Left lobe of liver (tissue), 2 donors: Measurements from ENCODE around the gene SAXO1. TPM values are rescaled to one million over a fixed set of nuclear protein-coding genes. Genes with fewer than 3 reads are reported as not detected.
"Not testable (repeated sequence)": the region's sequence is repeated elsewhere in the genome, so short reads cannot be mapped to it uniquely, and the experiment has no call there.

Experiments used
- ATAC-seq: fragments of 200-7000 bp; cut with Tn5 transposase; one replicate; pipeline ENCODE4 v1.9.1; 2020; ENCODE audit warnings: mild to moderate bottlenecking, moderate library complexity
- DNase-seq: peaks from one replicate; pipeline ENCODE4 v3.0.0-alpha.2; 2020; ENCODE audit warnings: low spot score
- total RNA-seq: library from RNA; stranded (reverse); gene quantifications from one replicate; pipeline ENCODE4 v1.2.1, GENCODE V29; 2021
- donor health status: DM: no; HTN: no; CAD: no; lungs with moderate emphysema.
- donor health status: DM: no; HTN: yes; CAD: no.

Gene SAXO1
- total RNA-seq, 1 donor from 2014 or later, result not detected

GRCh38 chr9:18971404-18971803, 61.6 kb downstream of the SAXO1 start:
- DNase-seq (no peak), ATAC-seq (no peak)

- DNase-seq, result no peak
- ATAC-seq, result no peak
These were observed 62.6 kb downstream of the SAXO1 start for GRCh38 chr9:18970393-18970792.

- ATAC-seq (no peak), DNase-seq (no peak)
These were observed 63.9 kb downstream of the SAXO1 start for GRCh38 chr9:18969128-18969527.

GRCh38 chr9:18955626-18956025, 77.4 kb downstream of the SAXO1 start:
- ATAC-seq (no peak), DNase-seq (no peak)

- ATAC-seq (no peak), DNase-seq (no peak)
These were observed 81.1 kb downstream of the SAXO1 start for GRCh38 chr9:18951936-18952335.

- ATAC-seq, result no peak
- no peak for DNase-seq
These were observed 85.1 kb downstream of the SAXO1 start for GRCh38 chr9:18947892-18948339.

GRCh38 chr9:18942801-18943200, 90.2 kb downstream of the SAXO1 start:
- ATAC-seq (no peak), DNase-seq (no peak)

GRCh38 chr9:18941060-18941740, 91.8 kb downstream of the SAXO1 start:
- ATAC-seq, result no peak

GRCh38 chr9:18939943-18940342, 93.1 kb downstream of the SAXO1 start:
- no peak for ATAC-seq
- no peak for DNase-seq

More at GRCh38 chr9:18941060-18941740, 91.8 kb downstream of the SAXO1 start:
- DNase-seq, result no peak

GRCh38 chr9:18936094-18936871, 96.7 kb downstream of the SAXO1 start:
- no peak for DNase-seq
- ATAC-seq, result no peak

- DNase-seq (no peak), ATAC-seq (no peak)
These were observed 97.5 kb downstream of the SAXO1 start for GRCh38 chr9:18935541-18935940.

GRCh38 chr9:18930611-18931010, 102.4 kb downstream of the SAXO1 start:
- DNase-seq, ATAC-seq: not testable (repeated sequence)

GRCh38 chr9:18928711-18929110, 104.3 kb downstream of the SAXO1 start:
- no peak for DNase-seq
- ATAC-seq, result no peak

GRCh38 chr9:18926513-18926912, 106.5 kb downstream of the SAXO1 start:
- no peak for ATAC-seq
- no peak for DNase-seq

GRCh38 chr9:18925880-18926279, 107.1 kb downstream of the SAXO1 start:
- ATAC-seq (no peak), DNase-seq (no peak)

GRCh38 chr9:18923671-18924430, 109.2 kb downstream of the SAXO1 start:
- ATAC-seq (no peak), DNase-seq (no peak)

GRCh38 chr9:18923167-18923566, 109.8 kb downstream of the SAXO1 start:
- DNase-seq (no peak), ATAC-seq (no peak)

GRCh38 chr9:18922161-18922885, 110.7 kb downstream of the SAXO1 start:
- no peak for DNase-seq
- ATAC-seq, result no peak

- no peak for ATAC-seq
- no peak for DNase-seq
These were observed 111.5 kb downstream of the SAXO1 start for GRCh38 chr9:18921366-18922075.
